GM21576 (cell line): ENCODE results near the gene NPDC1.
"Not testable (repeated sequence)": the region's sequence is repeated elsewhere in the genome, so short reads cannot be mapped to it uniquely, and the experiment has no call there.

Experiments used
- ATAC-seq: cut with Tn5 transposase; IDR thresholded peaks from one replicate; pipeline ENCODE4 v1.9.1; 2021; ENCODE audit warnings: mild to moderate bottlenecking, moderate library complexity; ENCODE audit not compliant: unreplicated experiment

The NPDC1 gene

DNA sequence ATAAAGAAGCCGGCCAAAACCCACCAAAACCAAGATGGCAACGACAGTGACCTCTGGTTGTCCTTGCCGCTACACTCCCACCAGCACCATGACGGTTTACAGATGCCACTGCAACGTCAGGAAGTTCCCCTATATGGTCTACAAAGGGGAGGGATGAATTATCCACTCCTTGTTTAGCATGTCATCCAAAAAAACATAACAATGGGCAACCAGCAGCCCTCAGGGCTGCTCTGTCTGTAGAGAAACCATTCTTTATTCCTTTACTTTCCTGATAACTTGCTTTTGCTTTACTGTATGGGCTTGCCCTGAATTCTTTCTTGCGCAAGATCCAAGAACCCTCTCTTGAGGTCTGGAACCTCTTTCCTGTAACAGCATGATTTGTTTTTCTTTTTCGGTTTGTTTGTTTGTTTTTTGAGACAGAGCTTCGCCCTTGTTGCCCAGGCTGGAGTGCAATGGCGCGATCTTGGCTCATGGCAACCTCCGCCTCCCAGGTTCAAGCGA lies 29.3 kb upstream of the NPDC1 start:
- no peak for ATAC-seq

DNA sequence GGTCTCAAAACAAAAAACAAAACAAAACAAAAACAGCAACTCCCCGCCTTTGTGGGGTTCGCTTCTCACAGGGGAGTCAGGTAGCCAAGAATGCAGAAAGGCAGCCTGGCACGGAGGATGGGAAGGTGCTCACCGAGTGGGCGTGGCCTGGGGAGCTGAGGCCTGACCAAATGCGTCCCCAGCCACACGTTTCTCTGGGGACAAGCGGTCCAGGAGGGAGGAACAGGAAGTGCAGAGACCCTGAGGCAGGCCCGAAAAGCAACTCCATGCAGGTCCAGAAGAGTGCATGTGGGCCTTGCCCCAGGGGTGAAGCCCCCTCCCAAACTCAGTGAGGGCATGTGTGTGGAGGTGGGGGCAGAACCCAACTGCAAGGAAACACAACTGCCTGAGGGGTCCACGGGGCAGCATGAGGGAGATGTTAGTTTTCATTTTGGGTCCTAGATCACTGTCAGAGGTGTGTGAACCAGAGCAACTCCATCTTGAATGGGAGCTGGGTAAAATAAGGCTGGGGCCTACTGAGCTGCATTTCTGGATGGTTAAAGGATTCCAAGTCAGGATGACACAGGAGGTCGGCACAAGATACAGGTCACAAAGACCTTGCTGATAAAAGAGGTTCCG lies 28.8 kb upstream of the NPDC1 start:
- no peak for ATAC-seq

DNA sequence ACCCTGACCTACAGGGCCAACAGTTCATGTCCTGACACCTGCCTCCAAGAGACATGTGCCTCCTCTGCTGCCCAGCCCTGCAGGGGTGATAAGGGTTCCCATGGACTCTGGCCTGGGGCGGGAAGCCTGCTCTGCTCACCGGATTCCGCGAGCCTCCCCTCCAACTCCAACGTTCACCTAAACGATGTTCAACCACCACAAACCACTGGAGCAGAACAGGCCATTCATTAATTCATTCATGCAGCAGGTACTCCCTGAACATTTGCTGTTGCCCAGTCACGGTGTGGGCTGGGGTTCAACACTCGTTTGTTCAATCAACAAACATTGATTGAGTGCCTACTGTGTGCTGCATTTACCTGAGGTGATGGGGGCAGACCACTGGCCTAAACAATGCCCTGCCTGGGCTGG lies 28.0 kb upstream of the NPDC1 start:
- ATAC-seq: no peak

DNA sequence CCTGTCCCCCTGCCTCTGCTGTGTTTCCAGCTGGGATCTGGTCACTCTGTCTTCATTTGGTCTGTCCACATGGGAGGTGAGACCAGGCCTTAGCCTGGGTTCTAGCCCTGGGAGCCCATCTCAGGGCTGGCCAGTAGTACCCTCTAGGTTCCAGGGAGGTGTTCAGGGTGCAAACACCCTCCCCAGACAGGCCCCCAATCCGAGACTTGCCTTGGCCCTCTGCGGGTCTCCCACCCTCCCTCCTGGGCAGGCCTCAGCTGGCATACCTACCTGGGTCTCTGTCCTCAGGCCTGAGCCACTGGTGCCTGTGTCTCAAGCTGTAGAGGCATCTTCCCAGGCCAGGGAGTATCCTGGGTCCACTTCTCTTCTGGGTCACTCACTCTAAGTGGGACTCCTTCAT lies 25.3 kb upstream of the NPDC1 start:
- no peak for ATAC-seq

DNA sequence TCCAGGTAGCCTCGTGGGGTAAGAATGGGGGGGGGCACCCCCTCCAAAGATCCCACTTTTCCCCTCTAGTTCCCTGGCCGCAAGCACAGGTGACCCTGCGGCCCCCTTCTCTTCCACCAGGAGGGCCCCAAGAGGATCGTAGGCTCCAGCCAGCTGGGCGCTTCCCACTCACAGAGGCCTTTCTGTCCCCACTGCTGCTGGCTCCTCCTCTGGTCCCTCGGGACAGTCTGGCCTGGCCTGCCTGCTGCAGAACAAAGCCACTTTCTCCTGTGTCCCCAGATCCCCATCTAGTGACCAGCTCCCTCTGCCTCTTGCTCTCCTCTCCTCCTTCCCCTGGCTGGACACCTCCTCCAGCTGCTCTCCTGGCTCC lies 24.9 kb upstream of the NPDC1 start:
- no peak for ATAC-seq

DNA sequence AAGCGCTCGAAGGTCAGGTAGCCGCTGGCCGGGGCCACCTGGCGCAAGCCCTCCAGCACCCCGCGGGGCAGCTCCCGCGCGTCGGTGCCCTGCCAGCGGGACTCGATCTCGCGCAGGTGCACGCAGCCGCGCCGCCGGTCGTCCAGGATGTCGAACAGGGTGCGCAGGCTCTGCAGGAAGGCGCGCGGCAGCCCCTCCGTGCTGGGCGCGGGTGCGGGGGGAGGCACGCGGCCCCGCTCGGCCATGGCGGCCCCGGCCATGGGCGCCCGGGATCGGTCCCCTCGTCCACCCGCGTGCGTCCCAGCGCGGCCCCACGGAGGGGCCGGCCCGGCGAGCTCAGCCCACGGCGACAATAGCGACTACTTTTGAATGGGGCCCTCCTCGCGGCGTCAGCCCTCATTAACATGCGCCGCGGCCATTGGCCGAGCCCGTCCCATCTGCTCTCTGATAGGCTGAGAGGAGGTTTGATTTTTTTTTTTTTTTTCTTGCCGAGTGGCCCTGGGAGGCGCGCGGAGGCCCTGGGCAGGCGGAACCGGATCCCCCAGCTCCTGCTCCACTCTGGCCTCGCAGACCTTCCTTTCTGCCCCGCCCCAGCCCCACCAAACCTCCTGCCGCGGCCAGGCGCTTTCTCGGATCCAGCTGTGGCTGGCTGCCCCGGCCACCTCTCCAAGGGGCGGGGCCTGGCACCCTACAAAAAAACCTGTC lies 24.4 kb upstream of the NPDC1 start, which contains the start of gene SAPCD2:
TSS of gene SAPCD2 (minus strand) at position 357 of the 705 bp plus-strand sequence. CDS start at position 260, 97 bp downstream.
- ATAC-seq: peak; percentile 71

DNA sequence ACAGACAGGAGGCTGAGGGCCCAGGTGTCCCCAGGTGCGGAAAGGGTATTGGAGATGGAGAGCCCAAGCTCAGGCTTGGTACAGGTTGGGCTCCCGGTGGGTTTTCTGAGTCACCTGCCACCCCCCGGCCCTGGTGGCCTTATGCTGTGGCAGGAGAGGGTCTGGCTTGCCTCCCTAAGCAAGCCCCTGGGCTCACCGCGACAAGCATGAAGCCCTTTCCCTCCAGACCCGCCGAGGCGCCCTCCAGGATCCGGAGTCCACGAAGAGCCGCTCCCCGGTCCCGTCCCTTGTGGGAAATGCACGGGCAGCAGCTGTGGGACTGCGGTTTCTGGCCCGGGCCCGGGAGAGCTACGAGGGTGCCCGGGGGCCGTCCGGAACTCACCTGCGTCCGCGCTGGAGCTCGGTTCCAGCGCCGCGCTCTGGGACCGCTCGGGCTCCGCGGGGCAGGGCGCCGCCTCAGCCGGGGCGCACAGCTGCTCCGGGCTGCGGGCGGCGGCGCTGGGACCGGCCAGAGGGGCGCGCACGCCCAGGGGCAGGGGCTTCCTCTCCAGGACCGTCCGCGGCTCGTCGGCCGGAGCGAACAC lies 23.6 kb upstream of the NPDC1 start:
- ATAC-seq: no peak

DNA sequence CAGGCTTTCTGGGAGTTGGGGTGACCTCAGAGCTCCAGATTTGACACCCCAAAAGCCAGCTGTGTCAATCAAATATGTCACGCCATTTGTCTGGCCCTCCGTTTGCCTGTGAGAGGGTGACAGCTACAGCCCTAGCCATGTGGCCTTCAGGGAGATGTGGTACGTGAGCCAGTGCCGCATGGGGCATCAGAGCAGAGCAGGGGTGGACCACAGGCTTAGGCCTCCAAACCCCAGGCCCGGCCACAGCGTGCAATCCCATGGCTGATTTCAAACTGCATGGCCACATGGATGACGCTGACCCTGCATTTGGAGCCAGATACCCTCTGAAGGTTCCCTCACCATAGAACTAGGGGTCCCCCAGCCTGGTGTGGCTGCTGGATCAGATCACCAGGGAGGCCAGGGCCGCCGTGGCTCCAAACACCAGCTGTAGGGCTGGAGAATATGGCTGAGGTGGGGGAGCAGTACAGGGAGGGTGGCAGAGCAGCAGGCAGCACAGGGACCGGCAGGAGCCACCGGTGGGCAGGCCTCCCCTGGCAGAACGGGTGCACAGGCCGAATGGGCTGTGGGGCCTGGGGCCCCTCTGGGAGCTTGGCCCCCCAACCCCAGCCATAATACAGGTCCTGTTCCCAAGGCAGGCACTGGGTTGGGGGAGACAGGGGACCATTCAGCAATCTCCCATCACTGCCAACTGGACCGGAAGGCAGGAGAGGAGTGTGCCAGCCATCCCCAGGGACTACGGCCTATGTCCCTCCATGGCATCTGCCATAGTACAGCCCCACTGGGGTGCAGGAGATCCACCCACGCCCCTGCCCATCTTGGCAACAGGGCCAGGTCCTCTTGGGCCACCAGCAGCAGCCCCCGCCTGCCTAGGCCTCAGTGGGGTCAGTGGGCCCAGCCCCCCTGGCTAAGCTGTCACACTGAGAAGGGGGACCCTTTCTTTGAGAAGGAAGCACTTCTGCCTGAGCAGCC lies 22.8 kb upstream of the NPDC1 start:
- no peak for ATAC-seq

DNA sequence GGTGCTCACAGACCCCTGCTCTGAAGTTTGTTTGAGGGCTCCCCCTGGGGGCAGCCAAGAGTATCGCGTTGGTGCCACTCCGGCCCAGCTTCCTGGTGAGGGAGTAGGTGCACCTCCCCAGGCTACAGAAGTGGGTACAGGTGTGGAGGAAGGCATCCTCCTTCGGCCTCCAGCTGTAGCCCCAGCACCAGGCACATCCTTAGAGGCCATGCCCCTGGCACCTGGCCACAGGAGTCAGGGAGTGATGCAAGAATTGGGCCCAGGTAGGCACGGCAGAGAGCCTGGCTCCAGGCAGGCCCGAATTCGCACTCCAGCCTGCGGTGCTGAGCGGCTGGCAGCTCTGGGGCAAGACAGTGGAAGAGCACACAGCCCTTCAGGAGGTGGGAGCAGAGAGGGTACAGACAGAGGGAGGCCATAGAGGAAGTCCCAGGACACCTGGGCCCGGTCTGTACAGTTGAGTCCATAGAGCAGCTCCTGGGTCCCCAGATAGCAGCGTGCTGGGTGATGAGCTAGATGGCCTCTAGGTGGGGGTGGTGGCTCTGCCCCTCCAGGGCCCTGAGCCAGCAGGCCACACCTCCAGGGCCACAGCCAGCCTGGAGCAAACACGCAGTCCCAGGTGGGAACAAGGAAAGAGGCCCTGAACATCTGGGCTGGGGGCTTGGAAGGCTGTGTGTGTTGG lies 22.0 kb upstream of the NPDC1 start:
- no peak for ATAC-seq

DNA sequence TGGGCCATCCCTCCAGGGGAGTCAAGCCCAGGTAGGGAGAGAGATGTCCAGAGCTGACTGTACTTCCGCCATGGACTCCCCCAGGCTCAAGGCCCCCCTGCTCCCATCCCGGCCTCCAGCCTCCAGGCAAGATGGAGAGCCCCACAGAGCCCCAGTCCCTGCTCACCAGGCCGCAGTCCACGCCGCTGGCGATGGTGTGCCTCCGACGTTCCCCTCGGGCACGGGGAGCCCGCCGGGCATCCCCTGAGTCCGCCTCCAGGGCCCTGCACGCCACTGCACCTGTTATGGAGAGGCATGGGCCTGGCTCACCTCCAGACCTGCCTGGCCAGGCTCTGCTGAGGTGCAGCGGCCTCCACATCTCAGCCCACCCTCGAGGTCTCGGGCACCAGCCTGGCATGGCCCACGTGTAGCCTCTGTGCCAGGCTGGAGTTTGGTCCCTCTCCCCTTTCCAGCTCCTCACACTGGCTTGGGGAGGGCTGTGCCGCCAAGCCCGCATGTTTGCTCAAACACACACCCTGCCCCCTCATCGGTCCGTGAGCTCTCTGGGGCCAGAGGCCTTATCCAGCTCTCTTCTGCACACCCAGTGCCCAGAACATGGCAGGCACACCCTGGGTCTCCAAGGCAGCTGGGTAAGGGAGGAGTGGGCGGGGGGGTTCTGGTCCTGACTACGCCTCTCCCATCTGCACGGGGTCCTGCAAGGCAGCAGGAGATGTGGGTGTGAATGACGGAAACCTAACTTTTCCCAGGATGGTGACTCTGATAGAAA lies 20.3 kb upstream of the NPDC1 start:
- no peak for ATAC-seq

DNA sequence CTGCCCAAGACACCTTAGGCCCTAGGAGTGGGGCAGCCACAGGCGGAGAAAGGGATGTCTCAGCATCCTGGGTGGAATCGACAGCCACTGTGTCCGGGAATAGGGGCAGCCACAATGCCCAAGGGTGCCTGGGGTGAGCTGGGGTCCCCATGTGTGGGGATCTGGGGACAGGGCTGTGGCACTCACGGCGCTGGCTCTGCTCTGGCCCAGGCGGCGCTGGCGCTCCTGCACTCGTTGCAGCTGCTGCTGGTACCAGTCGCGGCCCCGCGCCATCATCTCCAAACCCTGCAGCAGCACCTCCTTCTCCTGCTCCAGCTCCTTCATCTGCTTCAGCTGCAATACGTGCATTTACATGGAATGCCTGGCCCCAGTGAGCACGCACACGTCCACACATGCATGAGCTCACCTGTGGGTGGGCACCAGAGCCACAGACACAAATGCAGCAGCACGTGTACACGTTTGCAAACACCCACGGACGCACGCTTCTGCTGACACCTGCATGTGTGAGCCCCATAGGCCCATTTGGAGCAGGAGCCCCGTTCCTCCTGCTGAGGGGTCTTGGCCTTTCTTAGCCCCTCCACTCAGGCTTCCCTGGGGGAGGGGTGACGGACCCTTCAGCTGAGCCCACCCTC lies 19.5 kb upstream of the NPDC1 start:
- ATAC-seq: no peak

DNA sequence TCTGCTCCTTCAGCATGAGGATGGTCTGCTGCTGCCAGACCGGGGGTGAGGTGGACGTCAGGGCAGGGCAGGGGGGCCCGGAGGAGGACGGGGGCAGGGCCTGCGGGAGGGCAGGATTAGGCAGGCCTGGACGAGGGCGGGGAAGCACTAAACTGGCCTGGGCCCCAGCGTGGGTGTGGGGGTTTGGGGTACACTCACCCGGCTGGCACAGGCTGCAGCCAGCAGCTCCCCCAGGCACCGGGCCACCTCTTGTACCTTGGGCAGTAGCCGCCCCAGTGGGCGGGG lies 18.8 kb upstream of the NPDC1 start:
- no peak for ATAC-seq

DNA sequence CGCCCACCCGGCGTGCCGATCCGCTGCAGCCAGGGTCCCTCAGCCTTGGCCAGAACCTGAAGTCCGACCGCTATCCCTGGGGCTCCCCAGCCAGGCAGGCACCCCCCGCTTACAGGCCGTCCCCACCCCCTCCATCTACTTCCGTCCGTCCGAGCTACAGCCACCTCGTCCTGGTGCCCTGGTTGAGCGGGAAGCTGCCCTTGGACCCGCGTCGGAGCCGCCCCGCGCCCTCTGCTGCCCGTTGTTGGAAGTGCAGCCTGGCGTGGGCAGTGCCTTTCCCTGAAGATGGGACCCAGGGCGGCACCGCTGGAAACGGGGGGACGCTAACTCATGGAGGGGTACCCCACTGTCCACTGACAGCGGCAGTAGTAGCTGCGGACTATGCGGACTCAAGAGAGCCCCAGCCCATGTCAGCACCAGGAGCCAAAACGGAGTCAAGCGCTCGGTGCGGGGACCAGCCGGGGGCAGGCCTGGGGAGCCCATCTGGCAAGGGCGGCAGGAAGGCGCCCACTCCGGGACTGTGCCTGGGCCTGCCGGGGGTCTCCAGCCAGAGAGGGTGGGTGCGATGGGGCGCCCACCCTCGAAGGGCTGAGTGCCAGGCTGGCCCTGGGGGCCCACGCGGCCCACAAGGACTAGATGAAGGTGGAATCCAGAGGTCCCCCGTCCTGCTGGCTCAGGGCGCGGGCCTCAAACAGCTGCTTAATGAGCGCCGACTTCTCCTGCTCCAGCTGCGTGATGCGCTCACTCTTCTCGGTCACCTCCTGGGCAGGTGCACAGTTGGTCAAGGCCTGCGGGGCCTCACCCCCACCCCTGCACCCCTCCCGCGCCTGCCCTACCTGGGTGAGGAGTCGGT lies 18.3 kb upstream of the NPDC1 start:
- ATAC-seq: no peak

DNA sequence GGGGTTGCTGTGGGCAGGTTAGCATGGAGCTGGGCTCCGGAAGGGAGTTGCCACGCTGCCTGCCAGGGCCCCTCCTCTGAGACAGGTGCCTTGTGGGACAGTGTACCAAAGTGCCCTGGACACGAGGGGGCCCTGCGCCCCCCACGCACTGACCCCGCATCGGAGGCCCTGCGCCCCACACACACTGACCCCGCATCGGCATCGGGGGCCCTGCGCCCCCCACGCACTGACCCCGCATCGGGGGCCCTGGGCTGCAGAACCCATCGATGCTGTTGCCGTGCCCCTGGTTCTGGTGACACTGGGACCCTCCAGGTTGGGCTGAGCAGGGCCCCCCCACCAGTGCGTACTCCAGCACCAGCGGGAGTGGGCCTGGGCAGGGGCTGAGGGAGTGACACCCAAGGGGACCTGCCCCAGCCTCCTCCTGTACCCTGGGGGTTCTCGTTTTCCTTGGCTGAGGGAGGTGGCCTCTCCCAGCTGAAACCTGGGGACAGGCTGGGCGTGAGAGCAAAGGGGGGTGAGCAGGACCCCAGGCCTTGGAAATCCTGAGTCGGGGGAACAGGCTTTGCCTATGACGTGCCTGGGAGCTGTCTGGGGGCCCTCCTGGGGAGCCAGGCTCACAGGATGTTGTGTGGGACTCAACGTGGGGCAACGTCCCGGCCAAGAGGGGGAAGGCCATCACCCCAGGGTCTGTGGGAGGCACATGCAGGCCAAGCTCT lies 17.5 kb upstream of the NPDC1 start:
- ATAC-seq: no peak

DNA sequence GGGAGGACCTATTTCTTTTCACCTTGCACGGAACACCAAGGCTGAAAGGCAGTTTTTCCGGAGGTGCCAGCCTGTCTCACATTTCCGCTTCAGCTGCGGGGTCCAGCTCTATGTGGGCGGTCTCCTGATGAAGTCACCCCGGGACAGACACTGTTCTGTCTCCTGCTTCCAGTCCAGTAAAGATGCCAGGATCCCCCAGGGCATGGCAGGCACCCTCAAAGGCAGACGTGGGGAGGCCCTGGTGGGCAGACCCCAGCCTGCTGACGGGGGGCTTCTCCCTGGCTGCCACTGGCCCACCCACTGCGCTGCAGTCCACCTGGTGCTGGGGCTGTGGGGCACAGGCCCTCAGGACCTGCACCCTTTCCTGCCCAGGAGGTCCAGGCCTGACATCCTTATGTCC lies 16.8 kb upstream of the NPDC1 start:
- ATAC-seq: not testable (repeated sequence)

DNA sequence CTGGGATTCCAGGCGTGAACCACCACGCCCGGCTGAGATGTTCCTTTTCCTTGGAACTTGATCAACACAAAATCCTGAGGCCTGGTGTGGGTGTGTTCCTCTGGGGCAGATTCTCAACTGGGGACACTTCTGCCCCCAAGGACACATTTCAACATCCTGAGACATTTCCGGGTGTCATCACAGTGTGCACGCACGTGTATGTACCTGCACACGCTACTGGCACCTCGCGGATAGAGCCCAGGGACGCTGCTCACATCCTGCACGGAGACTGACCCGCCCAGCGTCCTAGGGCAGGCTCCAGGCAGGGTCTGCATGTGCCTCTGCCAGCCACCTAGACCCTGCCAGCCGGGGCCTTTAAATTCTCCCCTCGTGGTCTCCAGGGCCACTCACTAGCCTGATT lies 16.4 kb upstream of the NPDC1 start:
- ATAC-seq: no peak

DNA sequence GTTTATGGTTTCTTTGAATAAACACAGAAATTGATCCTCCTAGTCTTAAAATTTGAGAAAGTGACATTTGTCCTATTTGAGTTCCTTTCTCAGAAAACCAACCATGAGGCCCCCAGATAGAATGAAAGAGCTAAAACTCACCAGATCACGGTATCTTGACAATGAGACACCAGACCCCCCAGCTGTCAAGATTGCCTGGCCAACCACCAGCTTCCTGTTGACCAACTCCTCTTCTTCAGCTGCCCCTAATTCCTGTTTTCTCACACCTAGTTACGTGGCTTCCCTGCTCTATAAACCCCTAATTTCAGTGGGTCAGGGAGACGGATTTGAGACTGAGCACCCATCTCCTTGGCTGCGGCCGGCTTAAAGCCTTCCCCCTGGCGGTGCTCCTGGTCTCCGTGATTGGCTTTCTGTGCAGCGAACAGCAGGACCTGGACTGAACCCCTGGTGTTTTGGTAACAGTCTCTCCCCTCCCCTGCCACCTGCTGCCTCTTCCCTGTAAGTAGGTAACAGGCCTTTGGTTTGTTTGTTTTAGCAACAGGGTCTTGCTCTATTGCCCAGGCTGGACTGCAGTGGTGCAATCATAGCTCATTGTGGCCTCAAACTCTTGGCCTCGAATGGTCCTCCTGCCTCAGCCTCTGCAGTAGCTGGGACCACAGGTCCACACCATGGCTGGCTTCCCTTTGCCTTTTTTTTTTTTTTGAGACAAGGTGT lies 12.7 kb upstream of the NPDC1 start:
- ATAC-seq: no peak
